HG03378 (cell line): ENCODE results near the gene TIAM2.

ENCODE experiments used
- ATAC-seq: cut with Tn5 transposase; IDR thresholded peaks from one replicate; pipeline ENCODE4 v1.9.1; 2021; ENCODE audit warnings: mild to moderate bottlenecking, moderate library complexity; ENCODE audit not compliant: unreplicated experiment

TIAM2 gene

GRCh38 chr6:155250701-155251381, 255.7 kb downstream of the TIAM2 start:
- ATAC-seq = no peak

DNA sequence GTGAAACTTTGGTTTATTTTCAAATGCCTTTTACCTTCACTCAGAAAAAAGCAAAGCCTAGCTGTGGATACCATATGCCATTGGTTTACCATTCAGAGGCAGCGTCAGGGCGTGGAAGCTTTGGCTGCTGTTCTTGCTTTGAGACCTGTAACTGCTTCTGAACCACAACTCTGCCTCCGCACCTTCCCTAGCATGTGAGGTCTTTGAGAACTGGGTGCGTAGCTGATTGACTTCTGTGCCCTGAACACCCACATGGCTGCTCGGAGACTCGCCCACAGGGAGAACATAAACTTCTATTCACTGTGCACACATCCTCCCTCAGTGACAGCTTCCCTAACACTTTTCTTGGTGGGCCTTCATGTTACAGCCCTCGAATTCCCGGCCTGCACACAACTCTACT, 257.5 kb downstream of the TIAM2 start:
- no peak for ATAC-seq

- ATAC-seq = no peak
Measured at GRCh38 chr6:155253337-155253736, 258.2 kb downstream of the TIAM2 start.

DNA sequence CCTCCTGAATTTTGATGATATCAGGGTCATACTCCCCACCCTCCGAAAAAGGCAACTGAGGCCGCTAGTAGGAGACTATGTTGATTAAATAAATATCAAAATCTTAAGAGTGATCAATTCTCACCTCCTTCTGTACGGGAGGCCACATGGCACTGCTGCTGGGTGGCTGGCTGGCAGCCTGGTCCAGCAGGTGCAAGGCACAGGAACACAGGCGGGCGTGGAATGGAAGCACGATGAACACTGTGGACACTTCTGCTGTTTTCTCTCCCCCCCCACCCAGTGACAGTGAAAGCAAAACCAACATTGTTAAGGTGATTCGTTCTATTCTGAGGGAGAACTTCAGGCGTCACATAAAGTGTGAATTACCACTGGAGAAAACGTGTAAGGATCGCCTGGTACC, 259.0 kb downstream of the TIAM2 start:
- no peak for ATAC-seq

DNA sequence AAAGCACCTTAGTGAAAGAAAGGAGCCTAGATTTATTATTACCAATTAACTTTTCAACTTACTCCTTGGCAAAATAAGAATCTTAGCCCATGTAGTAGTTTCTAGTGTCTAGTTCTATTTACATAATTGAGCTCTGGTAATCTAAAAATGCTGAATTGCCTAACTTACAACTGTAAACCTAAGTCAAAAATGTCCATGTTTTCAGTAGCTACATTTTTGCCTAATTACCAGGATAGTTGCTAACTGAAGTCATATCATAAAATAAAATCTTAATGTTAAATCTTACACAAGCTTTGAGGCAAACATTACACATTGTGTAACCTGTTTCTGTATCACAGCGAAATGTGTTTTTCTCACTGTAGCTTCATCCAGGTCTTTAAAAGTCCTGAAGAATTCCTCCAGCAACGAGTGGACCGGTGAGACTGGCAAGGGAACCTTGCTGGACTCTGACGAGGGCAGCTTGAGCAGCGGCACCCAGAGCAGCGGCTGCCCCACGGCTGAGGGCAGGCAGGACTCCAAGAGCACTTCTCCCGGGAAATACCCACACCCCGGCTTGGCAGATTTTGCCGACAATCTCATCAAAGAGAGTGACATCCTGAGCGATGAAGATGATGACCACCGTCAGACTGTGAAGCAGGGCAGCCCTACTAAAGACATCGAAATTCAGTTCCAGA, 261.1 kb downstream of the TIAM2 start:
- no peak for ATAC-seq

DNA sequence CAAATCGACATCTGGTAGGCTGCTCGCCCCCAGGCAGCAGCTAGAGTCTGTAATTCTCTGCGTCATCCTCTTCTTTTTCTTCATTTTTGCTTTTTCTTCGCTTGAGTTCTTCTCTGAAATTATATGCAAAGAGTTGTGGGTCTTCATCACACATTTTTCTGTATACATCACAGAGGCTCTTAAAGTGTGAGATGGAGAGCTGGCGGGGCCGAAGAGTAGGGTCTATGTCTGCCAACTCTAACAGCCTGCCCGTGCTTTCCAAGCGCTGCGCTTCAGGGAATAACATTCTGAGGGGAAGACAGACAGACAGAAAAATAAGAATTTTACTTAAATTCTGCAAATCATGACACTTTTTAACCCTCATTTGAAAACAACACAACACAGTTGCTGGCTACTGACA, 262.7 kb downstream of the TIAM2 start:
- no peak for ATAC-seq

DNA sequence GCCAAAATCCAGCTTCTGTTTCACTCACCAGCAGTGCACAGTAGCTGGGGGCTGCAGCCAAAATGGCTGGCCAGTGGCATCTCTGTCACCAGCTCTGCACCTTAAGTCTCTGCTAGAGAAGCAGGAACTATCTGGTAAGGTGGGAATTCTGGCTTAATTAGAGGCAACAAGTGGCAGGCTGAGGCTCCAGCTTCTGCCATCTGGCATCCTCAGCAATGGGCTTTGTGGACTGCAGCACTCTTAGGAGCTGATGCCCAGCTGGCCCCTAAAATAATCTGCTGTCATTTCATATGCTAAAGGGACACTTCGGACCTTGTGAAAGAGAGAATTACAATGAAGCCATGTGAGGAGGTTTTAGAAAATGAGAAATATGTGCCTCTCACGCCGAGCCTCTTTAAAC, 264.1 kb downstream of the TIAM2 start:
- ATAC-seq = no peak

GRCh38 chr6:155259897-155260296, 264.8 kb downstream of the TIAM2 start:
- ATAC-seq = no peak

DNA sequence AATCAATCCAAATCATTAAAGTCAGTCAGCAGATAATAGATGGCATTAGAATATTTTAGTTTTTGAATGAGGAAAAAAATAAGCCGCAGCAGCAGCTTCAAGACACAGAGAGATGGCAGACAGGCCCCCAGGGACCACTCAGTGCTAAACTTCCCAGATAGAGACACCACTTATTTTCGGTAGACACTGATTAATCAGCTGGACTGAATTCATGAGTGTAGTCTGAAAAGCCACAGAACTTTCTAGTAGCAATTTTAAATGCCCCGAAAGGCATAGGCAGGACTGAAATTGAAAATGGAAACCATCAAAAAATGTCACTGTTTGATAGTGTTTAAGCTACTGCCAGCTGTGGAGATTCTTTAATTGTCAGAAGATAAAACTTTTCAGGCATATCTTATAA, 265.6 kb downstream of the TIAM2 start:
- no peak for ATAC-seq

DNA sequence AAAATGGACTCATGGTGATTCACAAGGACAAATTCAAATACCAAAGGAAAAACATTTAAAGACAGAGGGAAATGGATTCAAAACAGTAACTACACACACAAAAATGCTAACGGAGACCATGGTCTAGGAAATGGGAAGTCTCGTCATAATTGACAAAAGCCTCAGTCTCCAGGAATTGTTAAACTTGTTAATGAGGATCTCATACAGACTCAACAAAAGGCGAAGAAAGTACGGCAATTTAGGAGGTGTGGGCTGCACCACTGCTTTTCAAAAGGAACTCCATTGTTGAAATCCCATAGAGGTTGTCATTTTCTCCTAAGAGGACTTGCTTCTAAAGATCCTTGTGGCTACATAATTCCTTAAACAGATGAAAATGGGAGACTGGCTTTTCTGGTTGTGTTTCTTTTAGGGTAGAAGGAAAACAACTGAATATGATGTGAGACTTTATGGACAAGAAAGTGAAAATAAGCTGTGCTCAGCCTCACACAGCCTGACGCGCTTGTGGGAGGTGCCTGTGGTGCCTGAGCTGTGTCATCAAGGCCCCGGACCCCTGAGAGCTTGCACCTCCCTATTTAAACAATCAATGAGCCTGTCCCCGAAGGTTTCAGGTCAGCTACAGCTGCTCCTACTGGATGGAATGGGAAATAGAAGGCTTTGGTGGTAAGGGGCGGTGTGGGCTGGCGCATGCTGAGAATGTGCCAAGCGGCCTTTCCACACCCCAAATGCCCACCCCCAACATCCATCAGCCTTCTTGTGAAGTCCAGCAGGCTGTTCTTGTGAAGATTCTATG, 266.2 kb downstream of the TIAM2 start:
- no peak for ATAC-seq

GRCh38 chr6:155262655-155263054, 267.5 kb downstream of the TIAM2 start:
- no peak for ATAC-seq

- no peak for ATAC-seq
Measured at GRCh38 chr6:155263373-155264063, 268.4 kb downstream of the TIAM2 start, which contains the start of gene CLDN20. TSS of gene CLDN20 (plus strand) at chr6:155264013. CDS start at chr6:155275720, 11,707 bp downstream.

DNA sequence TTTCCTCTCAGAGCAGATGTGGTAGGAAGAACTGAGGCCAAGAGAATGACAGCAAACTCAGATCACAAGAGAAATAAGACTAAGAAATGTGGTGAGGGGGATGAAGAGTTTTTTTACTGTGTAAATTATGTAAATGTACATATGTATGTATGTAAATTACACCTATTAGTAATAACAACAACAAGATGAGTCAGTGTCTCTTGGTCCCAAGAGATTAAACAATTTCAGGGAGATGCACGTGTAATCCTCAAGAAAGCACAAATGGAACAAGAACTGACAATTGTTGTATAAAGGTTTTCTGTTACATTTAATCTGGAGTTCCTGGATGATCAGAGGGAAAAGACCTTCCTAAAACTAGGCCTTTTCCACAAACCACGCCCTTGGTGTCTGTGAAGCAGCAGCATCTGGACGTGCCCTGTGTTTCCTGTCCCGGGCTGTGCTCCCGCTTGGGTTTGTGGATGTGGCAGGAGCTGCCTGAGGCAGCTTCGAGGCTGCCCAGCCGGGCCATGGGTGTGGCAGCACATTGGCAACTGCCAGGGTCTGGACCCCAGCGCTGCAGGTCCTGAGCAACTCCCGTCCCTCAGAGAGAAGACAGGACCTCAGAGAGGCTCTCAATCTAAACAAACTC, 269.7 kb downstream of the TIAM2 start:
- no peak for ATAC-seq

GRCh38 chr6:155265843-155266535, 270.9 kb downstream of the TIAM2 start:
- ATAC-seq = no peak

DNA sequence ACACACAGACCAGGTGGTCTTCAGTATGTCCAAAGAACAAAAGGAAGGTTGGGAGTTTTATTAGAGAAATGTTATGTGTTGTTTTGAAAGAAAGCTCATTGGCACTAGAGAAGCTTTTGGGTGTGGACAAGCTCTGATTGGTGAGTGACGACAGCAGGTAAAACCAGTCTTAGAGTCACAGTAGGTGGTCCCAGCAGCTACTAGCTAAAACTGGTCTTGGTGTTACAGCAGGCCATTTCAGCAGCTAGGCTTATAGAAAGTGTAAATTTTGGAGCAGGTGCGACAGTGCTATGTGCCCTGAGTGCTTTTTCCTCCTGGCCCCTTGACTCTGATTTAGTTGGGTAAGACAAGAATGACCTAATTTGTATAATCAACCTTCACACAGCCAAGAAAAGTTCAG, 272.3 kb downstream of the TIAM2 start:
- no peak for ATAC-seq

GRCh38 chr6:155268088-155268867, 273.2 kb downstream of the TIAM2 start:
- ATAC-seq = peak; percentile 54

DNA sequence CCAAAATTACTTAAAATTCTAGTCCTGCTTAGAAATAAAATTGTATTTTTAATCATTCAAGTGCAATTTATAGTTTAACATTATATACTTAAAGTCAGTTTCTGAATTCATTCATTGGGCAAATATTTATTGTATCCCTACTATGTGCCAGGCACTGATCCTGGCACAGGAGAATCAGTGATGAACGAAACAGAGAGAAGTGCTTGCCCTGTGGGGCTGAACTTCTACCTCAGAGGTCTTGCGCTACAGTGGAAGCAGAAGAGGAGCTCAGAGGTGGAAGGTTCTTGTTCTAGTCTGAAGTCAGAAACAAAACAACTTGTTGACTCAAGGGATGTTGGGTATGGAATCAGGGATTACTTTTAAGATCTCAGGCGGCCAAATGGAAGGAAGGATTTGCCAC, 274.6 kb downstream of the TIAM2 start:
- no peak for ATAC-seq

DNA sequence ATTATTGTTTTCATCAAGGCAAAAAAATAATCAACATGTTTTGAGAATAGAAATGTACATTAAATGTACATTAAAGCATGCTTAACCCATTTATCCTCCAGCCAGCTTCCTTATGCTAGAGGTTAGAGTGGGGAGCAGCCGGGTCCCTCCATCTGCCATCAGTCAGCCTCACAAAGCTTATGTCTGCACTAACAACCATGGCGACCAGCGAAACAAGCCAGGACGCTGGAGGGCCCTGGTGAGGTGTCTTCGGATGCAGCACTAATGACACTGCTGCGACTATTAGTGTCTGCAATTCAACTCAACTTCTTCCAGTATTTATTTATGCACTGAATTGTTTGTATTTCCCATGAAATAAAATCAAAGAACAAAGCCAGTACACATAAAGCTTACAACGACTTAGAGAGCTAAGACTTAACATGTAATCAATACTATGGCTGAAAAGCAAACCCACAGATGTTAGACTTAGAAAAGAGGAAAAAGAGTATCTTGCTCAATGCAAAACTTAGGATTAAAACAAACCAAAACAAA, 275.5 kb downstream of the TIAM2 start:
- no peak for ATAC-seq

DNA sequence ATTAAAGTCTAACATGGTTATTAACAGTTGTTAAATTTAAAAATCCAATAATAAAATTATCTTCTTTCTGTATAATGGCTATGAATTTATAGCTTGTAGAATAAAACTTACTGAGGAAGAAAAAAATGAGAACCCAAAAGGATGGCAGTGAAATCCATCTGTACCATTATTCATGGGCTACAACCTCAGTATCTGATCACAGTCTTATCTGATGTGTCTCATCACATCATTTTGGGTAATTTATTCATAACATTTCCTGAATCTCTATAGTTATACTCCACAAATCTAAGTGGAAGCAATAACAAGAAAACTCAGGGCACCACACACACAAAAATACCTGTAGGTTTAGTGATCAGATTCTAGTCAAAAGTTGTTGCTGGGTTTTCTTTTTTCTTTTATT, 276.0 kb downstream of the TIAM2 start:
- no peak for ATAC-seq
